Tongue (tissue), 2 donors: ENCODE measurements around the gene ZNF610. TPM values are rescaled to one million over a fixed set of nuclear protein-coding genes. Genes with fewer than 3 reads are reported as not detected.
"Not testable (repeated sequence)": the region's sequence is repeated elsewhere in the genome, so short reads cannot be mapped to it uniquely, and the experiment has no call there.

Source experiments
- DNase-seq: peaks from one replicate; pipeline ENCODE4 v3.0.0-alpha.2; 2015
- total RNA-seq: library from RNA; depleted of rRNA; stranded (reverse); fragments of >200 nt; gene quantifications from one replicate; pipeline ENCODE4 v1.2.3, GENCODE V29; 2014

Gene ZNF610
- total RNA-seq = 8.9 TPM

GRCh38 chr19:52336117-52336790 lies at the start of gene ZNF610:
Gene ZNF610, plus strand, starts transcription at chr19:52336243. Its CDS starts 12,930 bp downstream, at chr19:52349173.
- DNase-seq = peak; percentile 95

- no peak for DNase-seq
Measured at GRCh38 chr19:52286256-52286655, 49.8 kb upstream of the ZNF610 start.

GRCh38 chr19:52291781-52292180 lies 44.3 kb upstream of the ZNF610 start:
- DNase-seq = no peak

GRCh38 chr19:52292946-52293345 lies 43.1 kb upstream of the ZNF610 start:
- not testable (repeated sequence) for DNase-seq

GRCh38 chr19:52296400-52296772 lies 39.7 kb upstream of the ZNF610 start:
- DNase-seq = no peak

GRCh38 chr19:52296773-52297600 lies 39.1 kb upstream of the ZNF610 start, which contains the start of gene ZNF480:
Gene ZNF480, plus strand, starts transcription at chr19:52297169. Its CDS starts 3,244 bp downstream, at chr19:52300413.
- peak; percentile 94 for DNase-seq

GRCh38 chr19:52297601-52298364 lies 38.3 kb upstream of the ZNF610 start:
- DNase-seq = peak; percentile 26

GRCh38 chr19:52307275-52307674 lies 28.8 kb upstream of the ZNF610 start:
- DNase-seq = no peak

GRCh38 chr19:52322429-52322828 lies 13.6 kb upstream of the ZNF610 start:
- DNase-seq = no peak

GRCh38 chr19:52331757-52332156 lies 4.3 kb upstream of the ZNF610 start:
- no peak for DNase-seq

- no peak for DNase-seq
Measured at GRCh38 chr19:52335768-52336116, 301 bp upstream of the ZNF610 start.

GRCh38 chr19:52336791-52337381 lies 843 bp downstream of the ZNF610 start:
- DNase-seq = peak; percentile 41

- not testable (repeated sequence) for DNase-seq
Measured at GRCh38 chr19:52339022-52339421, 3.0 kb downstream of the ZNF610 start.

GRCh38 chr19:52343548-52343947 lies 7.5 kb downstream of the ZNF610 start:
- peak; percentile 82 for DNase-seq

GRCh38 chr19:52345162-52345561 lies 9.1 kb downstream of the ZNF610 start:
- DNase-seq = no peak

- no peak for DNase-seq
Measured at GRCh38 chr19:52351512-52351911, 15.5 kb downstream of the ZNF610 start.

GRCh38 chr19:52366414-52366824 lies 30.4 kb downstream of the ZNF610 start:
- no peak for DNase-seq

- DNase-seq = peak; percentile 99
Measured at GRCh38 chr19:52369559-52370340, 33.7 kb downstream of the ZNF610 start, which contains the start of gene ZNF880. Gene ZNF880, plus strand, starts transcription at chr19:52369923. Its CDS starts 43 bp downstream, at chr19:52369966.

- DNase-seq = no peak
Measured at GRCh38 chr19:52370341-52370710, 34.3 kb downstream of the ZNF610 start.

- DNase-seq = no peak
Measured at GRCh38 chr19:52391135-52391534, 55.1 kb downstream of the ZNF610 start.

GRCh38 chr19:52397310-52398080 lies 61.5 kb downstream of the ZNF610 start, which contains the start of gene ZNF528:
Gene ZNF528, plus strand, starts transcription at chr19:52397849. Its CDS starts 4,165 bp downstream, at chr19:52402014.
- DNase-seq = peak; percentile 99
